Adipocyte (in vitro differentiated cells): Measurements from ENCODE around the gene ERF.
A peak's percentile ranks its signal among the peaks of the same experiment; 100 is the strongest.
"Not testable (repeated sequence)": the region's sequence is repeated elsewhere in the genome, so short reads cannot be mapped to it uniquely, and the experiment has no call there.

ENCODE experiments used
- DNase-seq: peaks from one replicate; pipeline ENCODE4 v3.0.0-alpha.2; 2015; ENCODE audit warnings: low read depth
- H3K27me3 ChIP-seq: replicated peaks from 2 replicates; pipeline ENCODE4 v1.7.0; 2013; ENCODE audit warnings: mild to moderate bottlenecking, low read length, moderate library complexity; ENCODE audit not compliant: control insufficient read depth, insufficient read depth
- H3K36me3 ChIP-seq: 2 replicates; pipeline ENCODE4 v1.7.0; 2013; ENCODE audit warnings: low read length, mild to moderate bottlenecking, moderate library complexity; ENCODE audit not compliant: control insufficient read depth, insufficient read depth, severe bottlenecking
- H3K4me1 ChIP-seq: 2 replicates; pipeline ENCODE4 v1.7.0; 2013; ENCODE audit warnings: mild to moderate bottlenecking, low read length, moderate library complexity; ENCODE audit not compliant: control insufficient read depth, insufficient read depth
- H3K4me3 ChIP-seq: 2 replicates; pipeline ENCODE4 v1.7.0; 2013; ENCODE audit warnings: mild to moderate bottlenecking, low read length, moderate library complexity
- H3K9ac ChIP-seq: 2 replicates; pipeline ENCODE4 v1.7.0; 2013; ENCODE audit warnings: mild to moderate bottlenecking, low read length, moderate library complexity
- H3K9me3 ChIP-seq: 2 replicates; pipeline ENCODE4 v1.7.0; 2013; ENCODE audit warnings: mild to moderate bottlenecking, low read length, moderate library complexity; ENCODE audit not compliant: control insufficient read depth

Gene ERF

DNA sequence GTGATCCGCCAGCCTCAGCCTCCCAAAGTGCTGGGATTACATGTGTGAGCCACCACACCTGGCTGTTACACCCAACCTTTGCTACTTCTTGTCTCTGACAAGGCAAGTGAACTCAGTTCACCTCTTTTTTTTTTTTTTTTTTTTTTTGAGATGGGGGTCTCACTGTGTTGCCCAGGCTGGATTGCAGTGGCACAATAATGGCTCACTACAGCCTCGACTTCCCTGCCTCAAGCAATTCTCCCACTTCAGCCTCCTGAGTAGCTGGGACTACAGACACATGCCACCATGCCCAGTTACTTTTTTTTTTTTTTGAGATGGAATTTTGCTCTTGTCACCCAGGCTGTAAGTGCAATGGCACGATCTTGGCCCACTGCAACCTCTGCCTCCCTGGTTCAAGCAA, 2.9 kb upstream of the ERF start:
- not testable (repeated sequence) for H3K27me3 ChIP-seq, H3K9ac ChIP-seq, DNase-seq, H3K36me3 ChIP-seq, H3K9me3 ChIP-seq, H3K4me3 ChIP-seq
- H3K4me1 ChIP-seq: peaks cover 14% of the 10 kb centered on the region

DNA sequence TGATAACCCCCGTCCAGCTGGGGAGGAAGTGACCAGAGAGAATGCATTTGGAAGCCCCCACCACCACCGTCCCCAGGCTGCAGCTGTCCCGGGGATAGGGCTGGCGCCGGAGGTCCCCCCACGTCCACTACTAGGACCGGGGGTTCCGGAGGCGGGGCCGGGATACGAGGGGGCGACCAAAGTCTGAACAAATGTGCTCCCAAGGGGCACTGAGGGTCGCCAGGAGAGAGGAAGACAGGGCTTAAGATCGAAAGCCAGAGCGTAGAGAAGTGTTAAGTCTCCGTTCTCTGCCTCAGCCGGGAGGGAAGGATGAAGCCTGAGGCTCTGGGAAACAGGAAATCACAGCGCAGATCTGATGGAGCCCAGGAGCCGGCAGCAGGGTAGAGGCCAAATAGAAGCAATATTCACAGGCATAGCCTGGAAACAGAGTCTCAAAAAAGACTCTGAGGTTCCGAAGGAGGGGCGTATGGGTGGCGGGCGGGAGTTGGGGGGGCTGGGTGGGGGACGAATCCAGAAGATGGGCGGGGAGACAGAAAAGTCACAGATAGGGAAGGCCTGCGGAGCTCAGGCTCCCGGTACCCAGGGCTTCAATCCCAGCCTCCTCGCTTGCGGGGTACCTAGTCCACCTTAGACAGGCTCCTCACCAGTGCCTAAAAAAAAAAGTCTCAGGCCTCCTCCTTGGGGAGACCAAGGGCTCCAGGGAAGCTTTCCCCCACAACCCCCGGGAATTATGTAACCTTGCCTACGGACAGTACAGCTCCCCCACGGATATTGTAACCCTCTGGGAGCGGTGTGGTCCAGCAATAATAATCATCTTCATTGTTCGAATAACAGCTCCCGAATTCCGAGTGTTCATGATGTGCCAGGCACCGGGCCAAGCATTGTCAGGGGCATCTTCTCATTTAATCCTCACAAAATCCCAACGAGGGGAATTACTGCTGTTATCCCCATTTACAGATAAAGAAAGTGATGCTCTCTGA, 1.1 kb upstream of the ERF start:
- DNase-seq: peak; percentile 75
- peak overlapping the region; percentile 79 for H3K9ac ChIP-seq

DNA sequence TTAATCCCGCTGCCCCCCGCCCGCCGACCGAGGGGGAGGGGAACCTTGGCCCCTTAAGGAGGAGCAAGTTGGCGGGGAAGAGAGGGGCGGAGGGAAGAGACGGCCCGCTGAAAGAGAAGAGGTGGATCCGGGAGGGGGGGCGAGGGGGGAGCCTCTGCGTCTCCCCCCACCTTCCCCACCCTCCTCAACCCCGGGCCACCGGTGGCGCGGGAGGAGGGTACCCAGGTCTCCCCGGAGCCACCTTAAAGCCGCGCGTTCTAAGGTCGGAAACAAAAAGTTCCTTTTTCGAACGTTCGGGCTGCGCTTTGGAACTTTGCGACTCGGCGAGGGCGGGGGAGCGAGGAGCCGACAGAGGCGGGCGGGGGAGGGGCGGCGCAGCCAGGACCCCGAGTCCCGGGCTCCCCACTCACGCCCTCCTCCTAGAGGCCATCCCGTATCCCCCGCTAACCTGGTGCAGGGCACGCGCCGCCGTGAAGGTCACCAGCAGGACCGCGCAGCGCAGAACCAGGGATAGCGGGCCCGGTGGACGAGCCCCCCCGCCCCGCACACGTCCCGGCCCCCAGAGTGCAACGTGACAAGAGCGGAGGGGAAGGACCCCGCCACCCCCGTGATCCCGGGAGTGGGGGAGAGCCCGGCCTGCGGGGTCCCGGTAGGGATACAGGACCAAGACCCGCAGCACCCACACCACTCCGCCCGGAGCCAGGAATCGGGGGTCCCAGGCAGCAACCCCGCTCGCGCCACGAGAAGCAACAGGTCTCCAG, 659 bp downstream of the ERF start:
- H3K4me1 ChIP-seq: peaks cover 44% of the 10 kb centered on the region
- DNase-seq: peak; percentile 82
- H3K4me3 ChIP-seq: peak overlapping the region; percentile 92
- no peaks in the 10 kb centered on the region for H3K27me3 ChIP-seq
- peak overlapping the region; percentile 95 for H3K9ac ChIP-seq
- H3K36me3 ChIP-seq: peaks cover 7% of the 10 kb centered on the region
- no peaks in the 10 kb centered on the region for H3K9me3 ChIP-seq

More for the DNA sequence above, 1.1 kb upstream of the ERF start:
- H3K27me3 ChIP-seq: no peaks in the 10 kb centered on the region
- peak overlapping the region; percentile 78 for H3K4me3 ChIP-seq
- no peaks in the 10 kb centered on the region for H3K9me3 ChIP-seq
- no peaks in the 10 kb centered on the region for H3K36me3 ChIP-seq
- peaks cover 29% of the 10 kb centered on the region for H3K4me1 ChIP-seq

DNA sequence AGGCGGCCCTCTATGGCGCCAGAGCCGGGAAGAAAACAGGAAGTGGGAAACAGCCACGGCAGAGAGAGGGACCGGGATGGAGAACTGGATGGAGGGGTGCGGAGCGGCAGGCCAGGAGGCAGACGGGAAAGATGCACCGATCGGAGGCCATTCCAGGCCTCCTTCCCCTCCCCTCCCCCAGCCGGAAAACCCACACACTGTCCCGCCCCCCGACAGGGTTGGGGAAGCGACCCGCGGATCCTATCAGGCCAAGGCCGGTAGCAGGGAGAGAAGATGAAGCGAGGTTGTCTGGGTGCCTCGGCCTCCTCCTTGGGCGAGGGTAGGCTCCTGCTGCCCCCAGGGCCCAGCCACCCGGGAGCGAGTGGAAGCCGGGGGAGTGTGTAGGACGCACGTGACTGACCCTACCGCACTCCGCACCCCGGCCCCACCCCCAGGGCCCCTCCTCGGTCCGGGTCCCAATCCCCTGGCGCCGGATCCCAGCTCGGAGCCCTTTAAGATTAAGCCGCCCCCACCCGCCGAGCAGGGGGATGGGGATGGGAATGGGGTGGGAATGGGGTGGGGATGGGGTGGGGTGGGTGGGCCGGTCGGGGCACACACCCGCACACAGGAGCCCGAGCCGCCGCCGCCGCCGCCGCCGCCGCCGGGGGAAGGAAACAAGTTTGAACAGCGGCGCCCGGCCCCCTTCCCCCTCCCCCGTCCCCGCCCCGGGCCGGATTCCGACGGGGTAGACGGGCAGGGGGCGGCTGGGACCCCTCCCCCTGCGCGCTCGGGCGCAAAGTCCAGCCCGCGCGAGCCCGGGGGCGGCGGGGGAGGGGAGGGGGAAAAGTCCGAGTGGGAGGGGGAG, 1.5 kb downstream of the ERF start:
- H3K9ac ChIP-seq: peak overlapping the region; percentile 95
- H3K27me3 ChIP-seq: no peaks in the 10 kb centered on the region
- peaks cover 7% of the 10 kb centered on the region for H3K36me3 ChIP-seq
- peaks cover 44% of the 10 kb centered on the region for H3K4me1 ChIP-seq
- H3K4me3 ChIP-seq: peak overlapping the region; percentile 92
- DNase-seq: peak; percentile 72
- H3K9me3 ChIP-seq: no peaks in the 10 kb centered on the region

DNA sequence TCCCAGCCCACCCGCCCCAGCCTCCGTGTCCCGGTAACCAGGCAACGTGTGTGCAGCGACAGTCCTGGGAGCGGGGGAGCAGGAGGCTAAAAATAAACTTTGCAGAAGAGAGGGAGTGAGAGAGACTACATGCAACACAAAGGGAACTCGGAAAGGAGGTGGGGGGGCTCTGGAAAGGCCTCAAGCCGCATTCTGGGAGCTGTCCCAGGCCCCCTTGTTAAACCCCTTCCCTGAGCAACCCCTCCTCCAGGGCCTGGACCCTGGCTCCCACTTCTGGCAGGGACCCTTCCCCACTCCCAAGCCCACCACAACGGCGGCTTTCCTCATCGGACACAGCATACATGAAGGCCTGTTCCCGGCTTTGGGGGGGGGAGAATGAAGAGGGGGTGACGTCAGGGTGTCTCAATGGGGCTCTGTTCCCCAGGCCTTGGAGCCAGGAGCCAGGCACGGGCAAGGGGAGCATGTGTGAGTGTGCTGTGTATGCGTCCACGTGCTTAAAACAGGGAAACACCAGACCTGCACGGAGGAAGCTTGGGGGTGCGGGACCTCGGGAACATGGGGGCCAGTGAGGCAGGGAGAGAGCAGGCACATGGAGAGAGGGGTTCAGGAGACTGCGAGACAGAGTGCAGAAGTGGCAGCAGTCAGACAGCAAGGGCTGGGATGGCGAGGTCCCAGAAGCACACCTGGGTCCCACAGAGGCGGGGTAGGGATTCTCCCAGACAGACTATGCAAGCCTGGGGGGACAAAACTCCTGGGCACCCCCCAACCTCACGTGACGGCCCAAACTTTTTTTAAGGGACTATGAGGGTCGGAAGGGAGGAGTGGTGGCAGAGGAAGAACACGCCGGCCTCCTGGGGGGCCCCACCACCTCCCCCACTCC, 2.3 kb downstream of the ERF start:
- no peaks in the 10 kb centered on the region for H3K9me3 ChIP-seq
- peaks cover 7% of the 10 kb centered on the region for H3K36me3 ChIP-seq
- peak overlapping the region; percentile 91 for H3K9ac ChIP-seq
- peak; percentile 62 for DNase-seq
- no peaks in the 10 kb centered on the region for H3K27me3 ChIP-seq
- H3K4me1 ChIP-seq: peaks cover 44% of the 10 kb centered on the region
- H3K4me3 ChIP-seq: peak overlapping the region; percentile 82

DNA sequence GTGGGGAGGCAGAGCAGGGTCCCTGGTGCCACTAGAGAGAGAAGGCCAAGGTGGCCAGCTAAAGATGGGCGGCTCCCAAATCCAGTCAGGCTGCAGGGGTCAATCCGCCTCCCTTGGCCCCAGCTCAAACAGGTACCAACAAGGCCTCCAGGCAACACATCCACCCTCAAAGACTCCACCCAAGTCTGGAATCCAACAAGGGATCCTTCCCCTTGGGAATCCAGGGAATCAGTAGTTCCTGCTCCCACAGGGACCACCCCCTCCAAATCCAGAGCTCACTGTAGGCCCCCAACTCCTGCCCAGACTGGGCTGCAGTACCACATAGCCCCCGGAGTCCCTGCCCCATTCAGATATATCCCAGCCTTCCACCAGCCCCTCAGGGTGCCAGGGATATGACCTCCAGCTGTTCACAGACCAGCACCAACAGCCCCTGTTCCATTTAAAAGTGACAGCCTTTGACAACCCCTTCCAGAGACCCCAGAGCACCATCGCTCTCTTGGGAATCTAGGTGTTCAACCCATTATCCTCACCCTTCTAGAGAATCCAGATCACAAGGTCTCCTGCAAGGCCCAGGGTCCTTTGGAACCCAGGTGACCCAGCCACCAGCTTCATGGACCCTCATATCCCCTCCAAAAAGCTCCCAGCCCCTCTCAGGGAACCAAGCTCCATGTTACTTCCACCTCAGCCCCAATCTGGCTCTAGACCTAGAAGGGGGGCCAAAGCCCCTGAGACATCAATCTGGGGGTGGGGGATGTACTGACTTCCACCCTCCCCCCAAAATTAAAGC, 3.2 kb downstream of the ERF start:
- H3K4me3 ChIP-seq: peak overlapping the region; percentile 32
- peaks cover 50% of the 10 kb centered on the region for H3K4me1 ChIP-seq
- peaks cover 7% of the 10 kb centered on the region for H3K36me3 ChIP-seq
- peak overlapping the region; percentile 64 for H3K9ac ChIP-seq
- no peaks in the 10 kb centered on the region for H3K27me3 ChIP-seq
- no peaks in the 10 kb centered on the region for H3K9me3 ChIP-seq
- no peak for DNase-seq

DNA sequence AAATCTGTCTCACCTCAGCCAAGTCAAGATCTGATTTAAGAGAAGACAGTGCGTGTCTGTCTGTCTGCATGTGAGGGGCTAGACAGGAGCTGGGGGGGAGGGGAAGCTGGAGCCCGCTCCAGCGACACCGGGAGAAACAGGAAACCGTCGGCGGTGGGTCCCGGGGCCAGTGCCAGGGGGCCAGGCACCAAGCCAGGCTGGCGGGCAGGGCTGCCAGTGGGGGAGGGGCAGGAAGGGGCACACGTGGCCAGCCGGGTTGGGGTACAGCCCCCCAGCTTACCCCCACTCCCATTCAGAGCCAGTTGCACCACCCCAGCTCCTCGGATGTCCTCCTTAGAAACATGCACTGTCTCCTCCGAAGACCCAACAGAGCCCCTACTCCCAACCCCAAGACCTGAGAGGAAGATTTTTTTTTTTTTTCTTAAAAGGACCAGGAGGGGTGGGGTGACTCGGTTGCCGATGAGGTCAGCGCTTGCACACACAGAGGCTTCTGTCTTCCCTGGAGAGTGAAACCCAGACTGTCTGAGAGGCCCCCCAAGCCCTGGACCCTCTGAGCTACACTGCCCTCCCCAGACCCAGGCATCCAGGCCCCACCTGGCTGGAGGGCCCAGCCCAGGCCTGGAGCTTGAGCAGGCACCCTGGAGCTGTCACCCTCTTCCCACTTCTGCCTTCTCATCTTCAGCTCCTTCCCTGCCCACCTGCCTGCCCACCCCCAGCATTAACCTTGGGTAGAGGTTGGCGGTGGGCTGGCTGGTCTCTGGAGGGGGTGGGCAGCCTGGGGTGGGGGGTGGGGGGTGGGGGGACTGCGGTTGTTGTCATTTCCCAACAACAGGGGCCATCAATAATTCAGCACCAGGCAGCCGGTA, 4.0 kb downstream of the ERF start:
- peak overlapping the region; percentile 62 for H3K9ac ChIP-seq

DNA sequence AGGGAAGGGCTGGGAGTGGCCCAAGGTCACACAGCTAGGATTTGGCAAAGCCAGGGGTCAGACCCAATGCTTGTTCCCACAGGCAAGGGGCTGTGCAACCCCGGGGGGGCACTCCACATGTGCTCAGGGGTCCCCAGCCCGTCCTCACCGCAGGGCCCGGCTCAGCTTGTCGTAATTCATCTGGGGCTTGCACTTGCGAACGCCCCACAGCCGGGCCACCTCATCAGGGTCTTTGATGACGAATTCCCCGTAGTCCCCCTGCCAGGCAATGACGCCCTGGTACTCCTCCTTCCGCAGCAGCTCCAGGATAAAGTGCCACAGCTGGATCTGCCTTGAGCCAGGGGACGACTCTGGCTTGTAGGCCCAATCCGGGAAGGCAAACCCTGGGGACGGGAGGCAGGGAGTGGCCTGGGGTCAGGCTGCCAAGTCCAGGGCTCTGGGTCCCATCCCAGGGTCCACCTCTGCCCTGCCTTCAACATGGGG, 4.7 kb downstream of the ERF start:
- Histone ChIP-seq H3K4me1 (peaks cover 50% of the 10 kb centered on the region), H3K9ac (peak overlapping the region; percentile 62), H3K36me3 (peaks cover 7% of the 10 kb centered on the region), H3K27me3 (no peaks in the 10 kb centered on the region), H3K9me3 (no peaks in the 10 kb centered on the region), H3K4me3 (peak overlapping the region; percentile 66)
- no peak for DNase-seq

More for the DNA sequence above, 4.0 kb downstream of the ERF start:
- H3K4me1 ChIP-seq: peaks cover 52% of the 10 kb centered on the region
- peak; percentile 53 for DNase-seq
- H3K9me3 ChIP-seq: no peaks in the 10 kb centered on the region
- H3K4me3 ChIP-seq: peak overlapping the region; percentile 66
- H3K27me3 ChIP-seq: no peaks in the 10 kb centered on the region
- H3K36me3 ChIP-seq: peaks cover 7% of the 10 kb centered on the region

DNA sequence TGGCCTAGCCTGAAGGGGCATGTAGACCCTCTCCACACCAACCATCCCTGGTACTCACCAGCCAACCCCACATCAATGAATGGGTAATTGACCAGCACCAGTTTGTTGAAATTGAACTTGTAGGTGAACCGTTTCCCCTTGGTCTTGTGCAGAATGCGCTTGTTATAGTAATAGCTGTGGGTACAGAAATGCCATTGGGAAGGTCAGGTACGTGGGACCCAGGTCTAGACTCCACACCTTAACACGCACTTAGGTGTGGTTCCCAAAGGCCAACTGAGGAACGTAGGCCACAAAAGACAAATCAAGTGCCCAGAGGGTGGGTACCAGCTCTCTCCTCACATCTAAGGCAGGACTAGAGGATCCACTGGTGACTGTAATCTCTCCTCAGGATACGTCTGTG, 5.2 kb downstream of the ERF start:
- no peak for DNase-seq
- H3K36me3 ChIP-seq: peaks cover 7% of the 10 kb centered on the region
- H3K9ac ChIP-seq: peak overlapping the region; percentile 62
- H3K27me3 ChIP-seq: no peaks in the 10 kb centered on the region
- H3K9me3 ChIP-seq: no peaks in the 10 kb centered on the region
- peaks cover 53% of the 10 kb centered on the region for H3K4me1 ChIP-seq
- no peak overlapping the region for H3K4me3 ChIP-seq
